Esophagus muscularis mucosa (tissue), 4 donors: ENCODE results near the gene PKM. TPM values are rescaled to one million over a fixed set of nuclear protein-coding genes. Genes with fewer than 3 reads are reported as not detected.

Experiments
- DNase-seq: peaks from one replicate; pipeline ENCODE4 v3.0.0-alpha.2; 2017; ENCODE audit errors: extremely low spot score
- H3K27ac ChIP-seq, 4 donors: fragments of 200-600 bp; sonication (generic); replicated peaks in 1 of 4; 1 replicate in 3 of 4; 2 replicates in 1 of 4; pipeline ENCODE4 v1.5.1; 2016 to 2019; ENCODE audit warnings: mild to moderate bottlenecking in 1 of 4
- H3K27me3 ChIP-seq, 4 donors: fragments of 200-600 bp; sonication (generic); one replicate each; pipeline versions ENCODE4 v1.5.1 to v1.6.0; 2016 to 2019
- H3K36me3 ChIP-seq, 4 donors: fragments of 200-600 bp; sonication (generic); one replicate each; pipeline ENCODE4 v1.5.1; 2016 to 2019
- H3K4me1 ChIP-seq, 4 donors: fragments of 200-600 bp; sonication (generic); one replicate each; pipeline ENCODE4 v1.5.1; 2016 to 2019
- H3K4me3 ChIP-seq, 4 donors: fragments of 200-600 bp; sonication (generic); 1 replicate in 2 of 4; 2 replicates in 2 of 4; pipeline ENCODE4 v1.5.1; 2016 to 2019; ENCODE audit warnings: mild to moderate bottlenecking in 4 of 4, moderate library complexity in 1 of 4
- H3K9me3 ChIP-seq, 4 donors: fragments of 200-600 bp; sonication (generic); 1 replicate in 3 of 4; 2 replicates in 1 of 4; pipeline ENCODE4 v1.5.1; 2016 to 2019
- CTCF ChIP-seq, 3 experiments: fragments of 200-600 bp in 2 of 3; fragments of 450-650 bp in 1 of 3; sonication (generic) in 2 of 3; IDR thresholded peaks; one replicate each; pipeline ENCODE4 v1.5.1; 2017 to 2019; ENCODE audit warnings: antibody characterized with exemption in 3 of 3, mild to moderate bottlenecking in 2 of 3, moderate library complexity in 1 of 3
- EP300 ChIP-seq: sonication (generic); formaldehyde crosslinking; IDR thresholded peaks from one replicate; pipeline ENCODE4 v1.6.1; 2017; ENCODE audit warnings: antibody characterized with exemption
- POLR2A ChIP-seq: fragments of 450-650 bp; IDR thresholded peaks from one replicate; pipeline ENCODE4 v1.6.1; 2017; ENCODE audit warnings: antibody characterized with exemption, moderate library complexity, mild to moderate bottlenecking, low read depth
- POLR2AphosphoS5 ChIP-seq, 2 donors: sonication (generic); formaldehyde crosslinking; IDR thresholded peaks; one replicate each; pipeline ENCODE4 v1.6.1; 2017; ENCODE audit warnings: antibody characterized with exemption in 2 of 2
- WGBS: methylation state at CpG from one replicate; pipeline ENCODE4 v1.1.5; 2018; 5-methylcytosine and 5-hydroxymethylcytosine counted together
- intact Hi-C: fragments of 100-400 bp; cut with DNase I; formaldehyde crosslinking; loops from one replicate; pipeline ENCODE4 v1.15.1; 2023
- total RNA-seq, 4 donors: library from RNA; depleted of rRNA; stranded (reverse); fragments of >200 nt; gene quantifications; one replicate each; pipeline versions ENCODE4 v1.1.0 to v1.2.1, GENCODE V29; 2016

Gene PKM
- total RNA-seq, 4 donors from 2014 or later, result 392 to 605 (median 482) TPM

- H3K4me3 ChIP-seq, result no peak overlapping the region
- DNase-seq, result no peak
- WGBS, result 91% methylated on average over 2 of the region's 2 CpGs
- H3K27ac ChIP-seq, result no peak overlapping the region
- peaks cover 33 to 57% (median 53%) of the 10 kb centered on the region in 4 donors for H3K36me3 ChIP-seq
- no peaks in the 10 kb centered on the region for H3K9me3 ChIP-seq
- peaks cover 0 to 19% (median 0%) of the 10 kb centered on the region in 4 donors for H3K27me3 ChIP-seq
- TF ChIP-seq POLR2AphosphoS5 (IDR thresholded peaks at IDR 0.05) (no peak), EP300 (no peak), CTCF (IDR thresholded peaks at IDR 0.05) (no peak), POLR2A (no peak)
- peaks cover 32 to 51% (median 45%) of the 10 kb centered on the region in 4 donors for H3K4me1 ChIP-seq
- intact Hi-C loops, result loop anchor here (2.0 to 5.0 kb wide), 2 partner anchors 33 to 86 kb away; partner anchors contain the start of gene PKM
Observed at GRCh38 chr15:72199205-72199515, 31.8 kb downstream of the PKM start.

GRCh38 chr15:72198356-72199204, 32.4 kb downstream of the PKM start:
- 74% methylated on average over 6 of the region's 11 CpGs for whole genome bisulfite sequencing
- intact Hi-C loops, result loop anchor here (2.0 to 5.0 kb wide), 2 partner anchors 34 to 86 kb away; partner anchors contain the start of gene PKM
- Histone ChIP-seq H3K36me3 (peaks cover 33 to 53% (median 48%) of the 10 kb centered on the region in 4 donors), H3K4me3 (no peak overlapping the region), H3K27ac (no peak overlapping the region), H3K27me3 (peaks cover 0 to 19% (median 0%) of the 10 kb centered on the region in 4 donors), H3K9me3 (no peaks in the 10 kb centered on the region), H3K4me1 (peaks cover 26 to 45% (median 39%) of the 10 kb centered on the region in 4 donors)
- no peak for TF ChIP-seq POLR2AphosphoS5 (IDR thresholded peaks at IDR 0.05)
- TF ChIP-seq EP300, result no peak
- TF ChIP-seq POLR2A, result no peak
- no peak for TF ChIP-seq CTCF (IDR thresholded peaks at IDR 0.05)
- DNase-seq, result no peak

- Histone ChIP-seq H3K36me3 (peaks cover 30 to 44% (median 42%) of the 10 kb centered on the region in 4 donors), H3K4me3 (peak within 1 kb of the TSS; percentile 57 to 74 (median 60)), H3K4me1 (peaks cover 18 to 37% (median 31%) of the 10 kb centered on the region in 4 donors), H3K27me3 (peaks cover 0 to 19% (median 0%) of the 10 kb centered on the region in 4 donors), H3K27ac (no peak within 1 kb of the TSS), H3K9me3 (no peaks in the 10 kb centered on the region)
- TF ChIP-seq CTCF (IDR thresholded peaks at IDR 0.05) (no peak), POLR2AphosphoS5 (IDR thresholded peaks at IDR 0.05) (no peak), POLR2A (no peak), EP300 (no peak)
- DNase-seq, result no peak
- intact Hi-C loops, result loop anchor here (2.0 to 5.0 kb wide), 2 partner anchors 35 to 87 kb away; partner anchors contain the start of gene PKM
- 38% methylated on average over 21 of the region's 83 CpGs for WGBS
Observed at GRCh38 chr15:72197460-72198355, 33.3 kb downstream of the PKM start, which contains the start of gene GRAMD2A. Gene GRAMD2A (minus strand): TSS chr15:72197787.

- H3K4me3 ChIP-seq, result peak overlapping the region; percentile 57 to 74 (median 60)
- TF ChIP-seq EP300, result no peak
- H3K36me3 ChIP-seq, result peaks cover 24 to 38% (median 36%) of the 10 kb centered on the region in 4 donors
- 26% methylated on average over 8 of the region's 35 CpGs for WGBS
- intact Hi-C loops, result loop anchor here (5.0 kb wide), 1 partner anchor 35 kb away; the partner anchor contains the start of gene PKM
- H3K27me3 ChIP-seq, result peaks cover 0 to 19% (median 0%) of the 10 kb centered on the region in 4 donors
- peaks cover 17 to 31% (median 27%) of the 10 kb centered on the region in 4 donors for H3K4me1 ChIP-seq
- no peaks in the 10 kb centered on the region for H3K9me3 ChIP-seq
- DNase-seq, result no peak
- no peak overlapping the region for H3K27ac ChIP-seq
Observed at GRCh38 chr15:72197041-72197459, 33.9 kb downstream of the PKM start.
